Endothelial cell of umbilical vein (primary cell): ENCODE data around the gene CNN2. TPM values are rescaled to one million over a fixed set of nuclear protein-coding genes. Genes with fewer than 3 reads are reported as not detected.

Experiments used
- BruUV-seq: library from RNA; stranded (reverse); fragments of 400-500 nt; replicated peaks from 2 replicates; lab custom pipeline; 2021; lab: Mats Ljungman, UMichigan
- CTCF ChIA-PET: fragments of 300-600, 350-600 bp; sonication (Branson Sonifier 250); formaldehyde crosslinking; loops from one replicate; lab custom pipeline; 2021; ENCODE audit warnings: antibody characterized with exemption, inconsistent platforms; lab: Charles Lee
- POLR2A ChIA-PET: fragments of 300-600, 350-600 bp; sonication (Branson Sonifier 250); formaldehyde crosslinking; loops from one replicate; lab custom pipeline; 2021; ENCODE audit warnings: antibody characterized with exemption, inconsistent platforms; lab: Charles Lee
- DNase-seq: peaks from one replicate; pipeline ENCODE4 v3.0.0-alpha.2; 2011; ENCODE audit warnings: low read depth, low spot score
- FAIRE-seq: peaks from 2 replicates; lab custom pipeline; 2011; peaks lifted over from hg19 to GRCh38; lab: Jason Lieb, UNC
- H2AFZ ChIP-seq: 2 replicates; pipeline ENCODE4 v1.6.0; 2012; ENCODE audit warnings: low read depth, low read length, control low read depth, inconsistent platforms
- H3K27ac ChIP-seq: 2 replicates; pipeline ENCODE4 v1.5.1; 2011; ENCODE audit warnings: low read depth, mild to moderate bottlenecking, control low read depth, low read length, moderate library complexity; ENCODE audit not compliant: insufficient read depth
- H3K27me3 ChIP-seq, 2 experiments: 2 replicates each; pipeline versions ENCODE4 v1.6.0 to v1.6.1; 2011; ENCODE audit warnings: low read length in 2 of 2, mixed read lengths in 1 of 2; ENCODE audit not compliant: control insufficient read depth in 2 of 2, insufficient read depth in 2 of 2
- H3K36me3 ChIP-seq, 2 experiments: 2 replicates in 1 of 2; 3 replicates in 1 of 2; pipeline ENCODE4 v1.5.1; 2011; ENCODE audit warnings: low read length in 2 of 2, mild to moderate bottlenecking in 1 of 2, moderate library complexity in 1 of 2; ENCODE audit not compliant: control insufficient read depth in 2 of 2, insufficient read depth in 2 of 2; ENCODE audit errors: extremely low read depth in 1 of 2
- H3K4me1 ChIP-seq: 3 replicates; pipeline ENCODE4 v1.5.1; 2011; ENCODE audit warnings: mild to moderate bottlenecking, low read length; ENCODE audit not compliant: control insufficient read depth, insufficient read depth; ENCODE audit errors: extremely low read depth
- H3K4me2 ChIP-seq: 2 replicates; pipeline ENCODE4 v1.6.1; 2011; ENCODE audit warnings: low read length, control low read depth, mixed read lengths; ENCODE audit not compliant: insufficient read depth
- H3K4me3 ChIP-seq, 3 experiments: fragments of 200-600 bp in 1 of 3; sonication (generic), shearing (Covaris generic) in 1 of 3; replicated peaks in 1 of 3; 2 replicates each; pipeline ENCODE4 v1.5.1; 2011 to 2016; ENCODE audit warnings: control low read depth in 3 of 3, low read length in 3 of 3, mild to moderate bottlenecking in 2 of 3, inconsistent platforms in 1 of 3, low read depth in 1 of 3, moderate library complexity in 1 of 3; ENCODE audit not compliant: insufficient read depth in 1 of 3
- H3K79me2 ChIP-seq: 2 replicates; pipeline ENCODE4 v1.6.0; 2012; ENCODE audit warnings: low read length, inconsistent platforms; ENCODE audit not compliant: control insufficient read depth, insufficient read depth
- H3K9ac ChIP-seq: replicated peaks from 2 replicates; pipeline ENCODE3; 2011; ENCODE audit warnings: low read length, control low read depth; ENCODE audit not compliant: insufficient read depth; ENCODE audit errors: extremely low read depth
- H3K9me1 ChIP-seq: replicated peaks from 3 replicates; pipeline ENCODE4 v1.6.0; 2011; ENCODE audit warnings: mild to moderate bottlenecking, low read length; ENCODE audit not compliant: control insufficient read depth, insufficient read depth; ENCODE audit errors: extremely low read depth
- H3K9me3 ChIP-seq: replicated peaks from 2 replicates; pipeline ENCODE4 v1.5.1; 2012; ENCODE audit warnings: low read length, inconsistent platforms; ENCODE audit not compliant: control insufficient read depth, insufficient read depth
- H4K20me1 ChIP-seq: replicated peaks from 2 replicates; pipeline ENCODE3; 2011; ENCODE audit warnings: mild to moderate bottlenecking, low read length; ENCODE audit not compliant: control insufficient read depth, insufficient read depth; ENCODE audit errors: extremely low read depth
- EZH2 ChIP-seq: IDR thresholded peaks from 2 replicates; pipeline ENCODE4 v1.6.1; 2012; ENCODE audit warnings: borderline replicate concordance, low read depth, mild to moderate bottlenecking, moderate library complexity, low read length, inconsistent platforms; ENCODE audit not compliant: severe bottlenecking
- FOS ChIP-seq: IDR thresholded peaks from 2 replicates; pipeline ENCODE4 v1.6.1; 2011; ENCODE audit warnings: mild to moderate bottlenecking, low read length, moderate library complexity, borderline replicate concordance; ENCODE audit not compliant: insufficient read depth
- GATA2 ChIP-seq: IDR thresholded peaks from 2 replicates; pipeline ENCODE4 v1.7.0; 2011; ENCODE audit warnings: low read depth, mild to moderate bottlenecking, moderate library complexity, mixed read lengths, low read length; ENCODE audit not compliant: insufficient read length, insufficient read depth
- JUN ChIP-seq: IDR thresholded peaks from 2 replicates; pipeline ENCODE4 v1.6.1; 2011; ENCODE audit warnings: borderline replicate concordance, low read depth; ENCODE audit not compliant: insufficient read length, insufficient read depth
- MAX ChIP-seq: IDR thresholded peaks from 2 replicates; pipeline ENCODE4 v1.6.1; 2011; ENCODE audit not compliant: insufficient read depth, insufficient read length
- MYC ChIP-seq: IDR thresholded peaks from one replicate; pipeline ENCODE4 v1.6.1; 2011; ENCODE audit warnings: mild to moderate bottlenecking, low read depth, low read length
- POLR2A ChIP-seq: IDR thresholded peaks from 2 replicates; pipeline ENCODE4 v1.6.1; 2012; ENCODE audit warnings: low read depth, mild to moderate bottlenecking, control low read depth, low read length
- POLR2AphosphoS5 ChIP-seq: IDR thresholded peaks from 2 replicates; pipeline ENCODE4 v1.6.1; 2012; ENCODE audit warnings: low read depth, mild to moderate bottlenecking, control low read depth, low read length, moderate library complexity; ENCODE audit not compliant: insufficient read depth
- dilution Hi-C: fragments of 300-500 bp; cut with MboI; formaldehyde crosslinking; loops from one replicate; pipeline ENCODE4 v1.15.0; 2019; ENCODE audit warnings: low sequenced_read_pairs; ENCODE audit not compliant: extremely low pct_ligation_motif_present
- intact Hi-C: fragments of 100-400 bp; cut with micrococcal nuclease; formaldehyde crosslinking; loops from one replicate; pipeline ENCODE4 v1.10.0; 2022
- polyA plus RNA-seq, 4 experiments: library from polyadenylated mRNA; depleted of rRNA in 3 of 4; stranded (reverse) in 3 of 4; unstranded in 1 of 4; fragments of >200 nt; gene quantifications; 2 replicates each; pipeline versions ENCODE4 v1.2.1 to v1.2.3, GENCODE V29; 2011 to 2012; ENCODE audit warnings: missing spikeins in 1 of 4
- total RNA-seq: library from RNA; stranded (reverse); gene quantifications from 2 replicates; pipeline ENCODE4 v1.2.3, GENCODE V29; 2021
- TF ChIP-seq, protein P1 (sequence below), 2 donors: IDR thresholded peaks; 1 replicate in 1 of 2; 2 replicates in 1 of 2; pipeline ENCODE4 v1.5.1; 2011; ENCODE audit warnings: low read length in 2 of 2, mild to moderate bottlenecking in 2 of 2, moderate library complexity in 2 of 2, control low read depth in 1 of 2, inconsistent platforms in 1 of 2, low read depth in 1 of 2; ENCODE audit not compliant: insufficient read depth in 1 of 2; ENCODE audit errors: extremely low read depth in 1 of 2

CNN2 gene
- total and polyA plus RNA-seq, 2 donors (not counting 3 experiments of a cell fraction or from before 2014, with no cell fraction given): 207 to 286 TPM

DNA sequence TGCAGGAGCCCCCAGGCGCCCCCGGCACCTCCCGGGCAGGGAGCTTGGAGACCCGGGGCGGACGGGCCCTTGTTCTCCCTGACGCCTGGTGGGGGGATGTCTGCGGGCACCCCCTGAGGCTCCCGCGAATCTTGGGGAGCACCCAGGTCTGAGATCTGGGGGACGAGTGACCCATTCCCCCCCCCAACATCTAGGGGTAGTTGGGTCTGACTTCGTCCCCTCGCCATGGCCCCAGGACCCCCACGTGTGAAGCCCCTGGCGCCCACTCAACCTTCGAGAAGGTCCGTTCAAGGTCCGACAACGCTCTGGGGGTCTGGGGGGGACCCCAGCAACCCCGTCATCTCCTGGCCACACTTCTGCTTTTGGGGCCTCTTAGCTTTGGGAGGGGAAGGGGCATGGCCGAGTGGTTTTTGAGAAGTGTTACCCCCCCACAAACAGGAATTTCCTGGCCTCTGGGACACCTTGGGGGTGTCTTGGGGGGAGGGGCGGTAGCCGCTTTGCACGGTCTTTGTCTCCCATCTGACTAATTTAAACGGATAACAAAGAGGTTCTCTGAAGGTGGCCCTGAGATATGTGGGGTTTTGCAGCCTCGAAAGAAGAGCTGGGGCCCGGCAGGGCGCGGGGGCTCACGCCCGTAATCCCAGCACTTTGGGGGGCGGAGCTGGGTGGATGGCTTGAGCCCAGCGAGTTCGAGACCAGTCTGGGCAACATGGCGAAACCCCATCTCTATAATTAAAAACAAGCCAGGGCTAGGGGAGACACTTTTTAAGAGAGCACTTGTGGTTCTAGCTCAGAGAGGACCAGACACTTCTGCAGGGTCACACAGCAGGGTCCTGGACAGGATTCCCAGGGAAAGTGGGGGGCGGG is 608 bp downstream of the CNN2 start:
- peak overlapping the region; percentile 76 for H3K4me2 ChIP-seq
- H2AFZ ChIP-seq: no peak overlapping the region
- BruUV-seq: TSS peak; percentile 92
- peak overlapping the region; percentile 70 for H3K27ac ChIP-seq
- ChIA-PET POLR2A (interaction anchor here (0.6 to 5.7 kb wide), 7 partner anchors 10 to 242 kb away, joined by 3 to 36 read pairs (median 4); partner anchors contain the start of genes ABCA7, ARHGAP45 and CIRBP), CTCF (interaction anchor here (1.2 to 1.7 kb wide), 4 partner anchors 12 to 217 kb away, joined by 3 to 8 read pairs (median 6); partner anchors contain the start of gene ABCA7)
- no peaks in the 10 kb centered on the region for H3K9me1 ChIP-seq
- FAIRE-seq: peak; percentile 76
- DNase-seq: peak; percentile 24
- TF ChIP-seq POLR2A (no peak), EZH2 (no peak), JUN (no peak), MYC (no peak), POLR2AphosphoS5 (no peak), MAX (no peak), FOS (no peak), GATA2 (no peak)
- TF ChIP-seq, protein P1, sequence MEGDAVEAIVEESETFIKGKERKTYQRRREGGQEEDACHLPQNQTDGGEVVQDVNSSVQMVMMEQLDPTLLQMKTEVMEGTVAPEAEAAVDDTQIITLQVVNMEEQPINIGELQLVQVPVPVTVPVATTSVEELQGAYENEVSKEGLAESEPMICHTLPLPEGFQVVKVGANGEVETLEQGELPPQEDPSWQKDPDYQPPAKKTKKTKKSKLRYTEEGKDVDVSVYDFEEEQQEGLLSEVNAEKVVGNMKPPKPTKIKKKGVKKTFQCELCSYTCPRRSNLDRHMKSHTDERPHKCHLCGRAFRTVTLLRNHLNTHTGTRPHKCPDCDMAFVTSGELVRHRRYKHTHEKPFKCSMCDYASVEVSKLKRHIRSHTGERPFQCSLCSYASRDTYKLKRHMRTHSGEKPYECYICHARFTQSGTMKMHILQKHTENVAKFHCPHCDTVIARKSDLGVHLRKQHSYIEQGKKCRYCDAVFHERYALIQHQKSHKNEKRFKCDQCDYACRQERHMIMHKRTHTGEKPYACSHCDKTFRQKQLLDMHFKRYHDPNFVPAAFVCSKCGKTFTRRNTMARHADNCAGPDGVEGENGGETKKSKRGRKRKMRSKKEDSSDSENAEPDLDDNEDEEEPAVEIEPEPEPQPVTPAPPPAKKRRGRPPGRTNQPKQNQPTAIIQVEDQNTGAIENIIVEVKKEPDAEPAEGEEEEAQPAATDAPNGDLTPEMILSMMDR (IDR thresholded peaks at IDR 0.05; ENCODE audit: extremely low read depth in 1 of 2, insufficient read depth in 1 of 2, low read depth in 1 of 2, low read length in 2 of 2): no peak
- peaks cover 9% of the 10 kb centered on the region for H3K4me1 ChIP-seq
- H3K27me3 ChIP-seq: no peaks in the 10 kb centered on the region
- intact Hi-C loops: no loop called here
- peak overlapping the region; percentile 52 to 88 (median 84) for H3K4me3 ChIP-seq
- peaks cover 40% of the 10 kb centered on the region for H3K79me2 ChIP-seq
- H3K9ac ChIP-seq: peak overlapping the region; percentile 89
- peaks cover 0 to under 1% of the 10 kb centered on the region in 2 experiments for H3K36me3 ChIP-seq
- H4K20me1 ChIP-seq: no peaks in the 10 kb centered on the region
- dilution Hi-C loops: no loop called here
- no peaks in the 10 kb centered on the region for H3K9me3 ChIP-seq
